ENCODE results near the gene FCER2.
A peak's percentile ranks its signal among the peaks of the same experiment; 100 is the strongest.

FCER2 gene

DNA sequence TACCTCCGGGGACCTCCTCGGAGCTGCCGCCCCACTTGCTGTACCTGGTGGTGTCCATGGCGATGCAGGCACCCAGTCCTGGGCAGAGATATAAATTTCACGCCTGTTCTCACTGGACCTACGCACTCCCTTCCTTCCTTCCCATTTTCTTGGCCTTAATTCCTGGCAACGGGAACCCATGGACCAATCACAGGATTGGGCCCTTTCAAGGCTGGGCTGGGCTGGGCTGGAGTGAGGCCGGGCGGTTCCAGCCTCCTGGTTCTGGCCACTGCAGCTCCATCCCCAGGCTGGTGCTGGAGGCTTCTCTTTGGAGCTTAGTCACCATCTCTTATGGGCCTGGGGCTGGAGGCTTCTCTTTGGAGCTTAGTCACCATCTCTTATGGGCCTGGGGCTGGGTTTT lies 30.1 kb upstream of the FCER2 start, which contains the start of gene CLEC4G:
Gene CLEC4G (minus strand): TSS at position 66 of the 400 bp plus-strand sequence. CDS start 8 bp downstream, at position 58.
- DNase-seq: no peak

DNA sequence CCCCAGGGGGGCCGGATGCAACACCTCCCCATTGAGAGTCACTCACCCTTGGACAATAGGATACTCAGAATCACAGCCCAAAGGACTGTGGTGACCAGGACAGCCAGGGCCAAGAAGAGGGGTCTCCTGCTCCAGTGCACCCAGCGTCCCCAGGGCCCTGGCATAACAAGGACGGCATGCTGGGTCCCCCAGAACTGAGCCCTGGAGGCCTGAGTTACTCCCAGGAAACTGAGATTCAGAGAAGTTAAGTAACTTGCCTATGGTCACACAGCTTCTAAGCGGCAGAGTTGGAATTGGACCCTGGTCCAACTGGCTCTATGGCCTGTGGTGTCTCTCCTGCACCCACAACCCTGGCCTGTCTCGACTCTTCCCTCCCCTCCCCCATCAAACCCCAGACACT lies 29.7 kb upstream of the FCER2 start:
- no peak for DNase-seq

- DNase-seq: no peak
These were observed 29.3 kb upstream of the FCER2 start for GRCh38 chr19:7731218-7731595.

GRCh38 chr19:7730286-7731217 lies 28.6 kb upstream of the FCER2 start:
- no peak for DNase-seq

GRCh38 chr19:7729831-7730285 lies 27.9 kb upstream of the FCER2 start:
- DNase-seq: peak; percentile 56

GRCh38 chr19:7729211-7729610 lies 27.3 kb upstream of the FCER2 start:
- peak; percentile 20 for DNase-seq

- DNase-seq: no peak
These were observed 23.9 kb upstream of the FCER2 start for GRCh38 chr19:7725791-7726190.

DNA sequence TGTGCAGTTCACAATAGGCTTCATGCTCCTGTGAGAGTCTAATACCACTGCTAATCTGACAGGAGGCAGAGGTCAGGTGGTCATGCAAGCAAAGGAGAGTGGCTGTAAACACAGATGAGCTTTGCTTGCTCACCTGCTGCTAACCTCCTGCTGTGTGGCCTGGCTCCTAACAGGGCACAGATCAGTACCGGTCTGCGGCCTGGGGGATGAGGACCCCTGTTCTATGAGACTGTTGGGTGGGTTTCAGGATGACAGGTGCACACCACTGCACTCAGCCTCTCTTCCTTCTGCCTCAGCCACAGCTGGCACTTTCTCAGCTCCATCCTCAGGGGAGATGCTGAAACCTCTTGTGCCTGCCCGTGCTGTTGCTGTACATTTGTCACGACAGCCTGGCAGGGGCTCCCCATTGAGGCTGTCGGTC lies 20.3 kb upstream of the FCER2 start:
- peak; percentile 79 for DNase-seq

- no peak for DNase-seq
These were observed 18.4 kb upstream of the FCER2 start for GRCh38 chr19:7720351-7720750.

DNA sequence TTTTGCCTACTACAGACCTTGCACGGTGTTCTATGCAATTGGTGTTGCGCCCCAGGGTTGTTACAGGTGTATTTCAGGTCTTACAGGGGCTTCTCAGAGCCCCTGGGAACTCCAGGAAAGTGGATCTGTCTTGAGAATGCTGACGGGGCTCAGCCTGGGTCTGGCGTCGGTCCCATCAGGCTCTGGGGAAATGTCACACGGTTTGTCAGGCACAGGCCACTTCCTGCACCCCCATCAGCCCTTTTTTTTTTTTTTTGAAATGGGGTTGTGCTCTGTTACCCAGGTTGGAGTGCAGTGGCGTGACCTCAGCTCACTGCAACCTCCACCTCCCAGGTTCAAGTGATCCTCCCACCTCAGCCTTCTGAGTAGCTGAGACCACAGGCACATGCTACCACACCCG lies 16.7 kb upstream of the FCER2 start:
- DNase-seq: no peak

DNA sequence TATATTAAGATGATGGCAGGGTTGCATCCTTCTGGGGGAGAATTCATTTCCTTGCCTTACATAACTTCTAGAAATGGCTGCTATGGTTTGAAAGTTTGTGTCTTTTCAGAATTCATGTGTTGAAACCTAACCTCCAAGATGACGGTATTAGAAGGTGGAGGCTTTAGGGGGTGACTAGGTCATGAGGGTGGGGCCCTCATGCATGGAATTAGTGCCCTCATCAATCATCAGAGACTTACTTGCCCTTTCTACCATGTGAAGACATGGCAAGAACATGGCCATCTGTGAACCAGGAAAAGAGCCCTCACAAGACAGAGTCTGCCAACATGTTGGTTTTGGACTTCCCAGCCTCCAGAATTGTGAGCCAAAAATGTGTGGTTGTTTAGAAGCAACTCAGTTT lies 14.8 kb upstream of the FCER2 start:
- no peak for DNase-seq

- DNase-seq: no peak
These were observed 13.7 kb upstream of the FCER2 start for GRCh38 chr19:7715671-7716070.

- no peak for DNase-seq
These were observed 8.7 kb upstream of the FCER2 start for GRCh38 chr19:7710616-7711015.

DNA sequence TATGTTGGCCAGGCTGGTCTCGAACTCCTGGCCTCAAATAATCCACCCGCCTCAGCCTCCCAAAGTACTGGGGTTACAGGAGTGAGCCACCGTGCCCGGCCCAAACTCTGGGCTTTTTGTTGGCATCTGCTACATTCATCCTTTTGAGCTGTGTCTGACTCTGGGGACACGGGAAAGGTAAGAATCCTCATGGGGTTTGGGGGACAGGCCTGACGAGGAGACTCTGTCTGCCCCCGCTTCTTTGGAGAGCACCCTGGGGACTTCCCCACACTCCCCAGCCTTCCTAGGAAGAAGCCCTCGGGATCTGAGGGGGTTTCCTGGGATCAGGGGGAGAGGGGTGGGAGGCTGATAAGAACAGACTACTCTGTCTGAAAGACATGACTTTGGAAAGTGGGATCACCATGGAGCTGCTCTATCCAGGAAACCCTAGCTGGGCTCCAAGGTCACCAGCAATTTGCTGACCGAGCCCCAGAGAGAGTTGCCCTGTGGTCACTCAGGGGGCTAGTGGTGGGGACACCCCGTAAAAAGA lies 8.1 kb upstream of the FCER2 start:
- no peak for DNase-seq

GRCh38 chr19:7706955-7707456 lies 5.1 kb upstream of the FCER2 start:
- DNase-seq: no peak

DNA sequence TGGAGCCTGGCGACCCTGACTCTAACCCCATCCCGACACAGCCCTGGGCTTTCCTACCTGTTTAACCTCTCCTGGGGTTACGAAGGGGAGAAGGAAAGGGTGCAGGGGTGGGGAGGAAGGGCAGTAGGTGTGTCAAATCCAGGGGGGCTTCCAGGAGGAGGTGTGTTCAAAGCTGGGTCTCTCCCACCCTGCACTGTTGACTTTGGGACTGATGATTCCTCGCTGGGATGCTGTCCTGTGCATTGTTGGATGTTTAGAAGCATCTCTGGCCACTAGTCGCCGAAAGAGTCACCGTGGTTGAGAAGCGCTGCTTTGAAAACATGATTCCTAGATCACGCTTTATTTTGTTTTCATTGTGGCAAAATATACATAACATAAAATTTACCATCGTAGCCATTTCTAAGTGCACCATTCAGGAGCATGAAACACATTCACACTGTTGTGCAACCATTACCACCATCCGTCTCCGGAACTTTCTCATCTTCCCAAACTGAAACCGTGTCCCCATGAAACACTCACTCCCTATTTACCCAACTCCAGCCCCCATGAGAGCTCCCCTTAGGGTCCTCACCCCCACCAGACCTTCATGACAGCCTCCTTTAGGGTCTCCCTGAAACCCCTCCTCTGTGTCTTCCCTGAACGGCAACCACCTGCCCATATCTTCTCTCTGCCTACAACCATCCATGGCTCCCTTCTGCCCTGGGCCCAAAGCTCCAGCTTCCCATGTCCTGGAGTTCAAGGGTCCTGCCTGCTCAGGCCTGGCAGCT lies 4.4 kb upstream of the FCER2 start:
- DNase-seq: no peak

GRCh38 chr19:7705387-7706187 lies 3.7 kb upstream of the FCER2 start:
- DNase-seq: no peak

DNA sequence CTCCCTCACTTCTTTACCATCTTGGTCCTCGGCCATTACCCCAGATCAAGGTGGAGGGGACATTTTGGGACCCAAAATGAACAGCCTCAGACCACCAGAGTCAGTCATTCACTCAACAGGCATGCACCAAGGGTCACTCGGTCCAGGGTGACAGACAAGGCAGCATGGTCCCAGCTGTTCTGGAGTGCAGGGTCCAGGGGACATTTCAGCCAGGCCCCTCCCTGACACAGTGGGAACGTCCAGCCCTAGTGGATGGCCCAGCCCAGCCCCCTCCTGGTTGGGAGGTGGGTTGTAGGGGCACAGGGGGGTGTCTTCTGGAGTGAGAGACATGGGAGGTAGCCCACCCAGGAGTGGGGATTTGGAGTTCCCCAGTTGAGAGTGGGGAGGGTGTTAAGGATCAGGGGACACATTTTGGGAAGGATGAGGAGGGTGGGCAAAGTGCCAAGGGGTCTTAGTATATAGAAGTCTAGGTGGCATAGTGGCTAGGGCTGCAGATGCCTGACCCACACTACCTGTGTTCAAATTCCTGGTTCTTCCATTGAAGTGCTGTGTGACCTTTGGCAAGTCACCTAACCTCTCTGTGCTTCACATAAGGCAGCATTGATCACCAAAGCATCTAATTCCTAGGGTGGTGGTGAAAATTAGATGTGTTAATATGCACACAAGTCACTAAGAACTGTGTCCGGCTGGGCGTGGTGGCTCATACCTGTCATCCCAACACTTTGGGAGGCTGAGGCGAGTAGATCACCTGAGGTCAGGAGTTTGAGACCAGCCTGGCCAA lies 2.5 kb upstream of the FCER2 start:
- DNase-seq: no peak

DNA sequence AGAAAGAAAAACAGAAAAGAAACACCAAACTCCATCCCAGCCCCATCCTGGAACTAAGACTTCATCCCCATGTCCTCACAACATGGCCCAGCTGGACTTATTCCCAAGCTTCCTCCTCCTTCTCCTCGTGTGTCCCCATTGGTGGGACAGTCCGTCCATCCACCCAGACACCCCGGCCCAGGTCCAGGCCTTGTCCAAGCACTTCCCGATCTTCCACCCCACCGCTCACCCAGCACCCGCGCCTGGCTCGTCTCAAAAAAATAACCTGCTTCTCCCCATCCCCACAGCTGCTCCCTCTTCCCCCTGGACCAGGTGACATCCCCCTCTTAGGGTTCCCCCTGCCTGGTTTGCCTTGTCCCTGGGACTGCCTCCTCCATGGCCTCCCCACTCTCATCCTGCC lies 1.4 kb upstream of the FCER2 start:
- no peak for DNase-seq

DNA sequence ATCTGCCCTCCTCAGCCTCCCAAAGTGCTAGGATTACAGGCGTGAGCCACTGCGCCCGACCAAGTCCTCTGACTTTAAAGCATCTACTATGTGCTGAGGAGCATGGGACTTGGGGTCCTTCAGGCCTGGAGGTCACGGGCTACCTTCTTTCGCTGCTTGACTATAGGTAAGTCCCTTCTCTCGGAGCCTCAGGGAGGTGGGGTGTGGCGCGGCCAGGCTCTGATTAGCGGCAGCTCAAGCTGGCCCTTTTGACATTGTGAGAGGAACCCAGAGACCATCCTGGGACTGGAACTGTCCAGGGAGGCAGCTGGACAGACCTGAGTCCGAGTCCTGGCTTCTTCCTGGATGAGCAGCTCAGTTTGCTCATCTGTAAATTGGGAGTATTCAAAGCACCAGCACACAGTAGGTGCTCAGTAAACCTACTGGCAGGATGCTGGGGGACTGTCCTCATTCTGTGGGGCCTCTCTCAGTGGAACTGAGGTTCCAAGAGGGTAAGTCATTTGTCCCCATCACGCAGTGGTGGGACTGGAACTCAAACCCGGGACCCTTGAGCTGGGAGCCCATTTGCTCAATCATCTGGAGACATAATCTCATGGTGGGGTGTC lies 780 bp downstream of the FCER2 start:
- no peak for DNase-seq
